GF-D8 (cell line): Measurements from ENCODE around the gene ITCH.
"Not testable (repeated sequence)": the region's sequence is repeated elsewhere in the genome, so short reads cannot be mapped to it uniquely, and the experiment has no call there.

Source experiments
- DNase-seq: peaks from one replicate; lab custom pipeline; 2025; lab: John Stamatoyannopoulos, UW

Gene ITCH

DNA sequence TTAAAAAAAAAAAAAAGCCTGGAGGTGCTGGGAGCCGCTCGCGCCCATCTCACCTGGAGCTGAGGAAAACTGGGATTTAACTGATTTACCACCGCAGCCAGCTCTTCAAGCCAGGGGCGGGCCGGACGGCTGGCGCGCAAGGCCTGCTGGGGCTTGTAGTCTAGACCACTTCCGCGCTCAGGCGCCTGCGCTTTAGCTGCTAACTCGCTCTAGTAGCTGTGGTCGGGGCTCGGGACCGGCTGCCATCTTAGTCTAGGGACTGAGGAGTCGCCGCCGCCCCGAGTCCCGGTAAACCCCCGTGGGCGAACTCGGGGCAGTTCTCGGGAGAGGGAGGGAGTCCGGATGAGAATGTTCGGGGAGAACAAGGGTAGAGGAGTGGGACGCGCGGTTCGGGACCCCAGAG, at the start of gene ITCH:
TSS of gene ITCH (plus strand) at position 212 of the 403 bp plus-strand sequence. CDS start 30,539 bp downstream, outside the sequence.
- DNase-seq: peak; percentile 73

GRCh38 chr20:34315236-34315635, 47.8 kb upstream of the ITCH start:
- DNase-seq: no peak

GRCh38 chr20:34316196-34316814, 46.8 kb upstream of the ITCH start:
- no peak for DNase-seq

- DNase-seq: no peak
These were observed 44.2 kb upstream of the ITCH start for GRCh38 chr20:34318609-34319443.

DNA sequence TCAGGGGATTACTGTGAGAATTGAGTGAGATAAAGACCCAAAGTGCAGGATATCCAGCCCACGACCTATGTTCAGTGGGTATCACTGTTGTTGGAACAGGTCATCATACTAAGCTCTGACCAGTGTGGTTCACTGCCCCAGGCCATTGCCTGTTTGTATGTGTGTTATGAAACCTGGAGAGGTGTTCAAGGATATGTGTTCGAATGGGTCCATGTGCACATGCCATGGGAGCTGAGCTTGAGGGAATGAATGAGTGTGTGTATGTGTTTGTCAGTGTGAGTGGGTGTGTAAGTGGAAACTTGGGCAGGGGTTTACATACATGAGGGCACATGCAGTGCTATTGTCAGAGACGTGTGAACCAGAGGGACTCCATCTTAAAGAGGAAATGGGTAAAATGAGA, 42.2 kb upstream of the ITCH start:
- DNase-seq: no peak

- DNase-seq: no peak
These were observed 40.6 kb upstream of the ITCH start for GRCh38 chr20:34322267-34323105.

- no peak for DNase-seq
These were observed 38.5 kb upstream of the ITCH start for GRCh38 chr20:34324541-34324940.

DNA sequence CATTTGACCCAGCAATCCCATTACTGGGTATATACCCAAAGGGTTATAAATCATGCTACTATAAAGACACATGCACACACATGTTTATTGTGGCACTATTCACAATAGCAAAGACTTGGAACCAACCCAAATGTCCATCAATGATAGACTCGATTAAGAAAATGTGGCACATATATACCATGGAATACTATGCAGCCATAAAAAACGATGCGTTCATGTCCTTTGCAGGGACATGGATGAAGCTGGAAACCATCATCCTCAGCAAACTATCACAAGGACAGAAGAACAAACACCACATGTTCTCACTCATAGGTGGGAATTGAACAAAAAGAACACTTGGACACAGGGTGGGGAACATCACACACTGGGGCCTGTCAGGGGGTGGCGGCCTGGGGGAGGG, 34.9 kb upstream of the ITCH start:
- not testable (repeated sequence) for DNase-seq

DNA sequence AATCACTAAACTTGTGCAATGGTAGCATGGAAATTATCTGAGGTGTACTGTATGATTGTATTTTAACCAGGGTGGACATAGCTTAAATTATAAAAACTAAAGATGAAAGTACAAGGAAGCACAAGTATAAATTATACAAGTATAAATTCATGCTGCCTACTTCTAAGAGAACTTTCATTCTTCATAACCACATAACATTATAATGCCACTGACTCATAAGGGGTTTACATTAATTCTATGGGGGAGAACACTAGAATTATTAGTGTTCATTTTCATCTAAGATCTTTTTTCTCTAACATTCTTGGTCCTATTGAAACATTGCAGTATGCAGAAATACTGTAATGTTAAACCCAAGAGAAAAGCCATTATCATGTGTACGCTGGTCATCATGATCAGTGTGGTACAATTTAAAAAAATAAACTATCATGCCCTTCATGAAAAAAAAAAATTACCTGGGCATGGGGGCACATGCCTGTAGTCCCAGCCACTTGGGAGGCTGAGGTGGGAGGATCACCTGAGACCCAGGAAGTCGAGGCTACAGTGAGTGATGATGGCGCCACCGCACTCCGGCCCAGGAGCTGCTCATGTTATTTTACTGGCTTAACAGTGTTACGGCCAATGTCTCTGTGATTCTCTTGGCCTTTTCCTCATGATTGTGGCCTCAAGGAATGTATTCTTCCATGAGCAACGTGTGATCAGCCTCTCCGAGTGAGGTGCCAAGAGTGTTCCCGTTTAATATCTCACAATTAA, 34.0 kb upstream of the ITCH start:
- no peak for DNase-seq

- not testable (repeated sequence) for DNase-seq
These were observed 32.1 kb upstream of the ITCH start for GRCh38 chr20:34330861-34331544.

DNA sequence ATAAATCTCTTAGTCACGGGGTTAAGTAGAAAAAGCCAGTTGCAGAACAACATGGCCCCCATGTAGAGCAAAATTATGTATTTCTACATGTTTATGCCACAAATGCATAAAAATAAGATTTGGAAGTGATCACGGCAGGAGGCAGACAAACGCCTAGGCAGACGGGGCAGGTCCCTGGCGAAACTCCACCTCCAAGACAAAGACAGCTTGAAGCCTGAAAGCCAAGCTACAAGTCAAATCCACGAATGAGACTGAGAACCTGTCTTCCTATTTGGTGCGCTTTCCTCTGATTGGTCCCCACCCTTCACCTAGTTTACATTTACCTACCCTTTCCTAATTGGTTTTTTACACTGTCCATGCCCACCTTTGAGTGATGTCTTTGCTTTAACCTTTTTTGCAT, 31.2 kb upstream of the ITCH start:
- no peak for DNase-seq

DNA sequence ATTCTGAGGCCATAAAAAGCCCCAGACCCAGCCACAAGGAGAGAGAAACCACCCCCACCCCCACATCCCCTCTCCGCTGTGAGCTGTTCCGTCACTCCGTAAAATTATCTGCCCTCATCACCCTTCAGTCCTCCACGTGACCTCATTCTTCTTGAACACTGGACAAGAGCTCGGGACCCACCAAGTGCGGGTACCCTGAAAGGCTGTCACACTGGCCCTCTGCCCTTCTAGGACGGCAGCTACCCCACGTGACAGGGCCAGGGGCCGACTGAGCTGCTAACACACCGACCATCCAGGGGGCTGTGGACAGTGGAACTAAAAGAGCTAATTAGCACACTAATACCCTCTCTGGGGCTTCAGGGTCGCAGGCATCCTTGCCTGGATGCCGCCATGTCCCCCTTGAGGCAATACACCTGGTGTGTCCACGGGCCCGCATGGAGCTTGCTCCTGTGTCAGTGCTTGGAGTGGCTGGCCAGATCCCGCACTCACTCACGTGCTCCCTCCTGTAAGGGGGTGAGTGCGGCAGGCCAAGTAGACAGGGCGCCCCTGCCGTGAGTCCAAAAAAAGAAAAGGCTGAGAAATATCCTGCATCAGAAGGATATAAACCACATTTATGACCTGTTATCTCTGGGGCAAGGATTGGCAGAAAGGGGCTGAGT, 30.7 kb upstream of the ITCH start:
- no peak for DNase-seq

DNA sequence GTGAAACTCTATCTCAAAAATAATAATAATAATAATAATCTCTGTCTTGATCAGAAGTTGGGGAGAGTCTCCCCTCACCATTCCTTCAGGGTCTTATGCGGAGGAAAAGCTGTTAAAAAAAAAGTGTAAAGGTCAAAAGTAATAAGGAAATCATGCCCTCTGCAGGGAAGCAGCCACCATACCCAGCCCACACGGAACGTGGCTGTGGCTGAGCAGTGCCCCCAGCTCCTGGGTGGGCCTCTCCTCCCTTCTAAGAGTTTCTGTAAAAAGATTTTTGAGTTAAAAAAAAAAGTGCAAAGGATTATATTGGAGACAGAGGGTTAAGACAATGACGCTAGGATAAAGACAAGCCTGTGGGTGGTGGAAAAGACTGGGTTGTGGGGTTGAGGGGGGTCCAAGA, 29.3 kb upstream of the ITCH start:
- no peak for DNase-seq

DNA sequence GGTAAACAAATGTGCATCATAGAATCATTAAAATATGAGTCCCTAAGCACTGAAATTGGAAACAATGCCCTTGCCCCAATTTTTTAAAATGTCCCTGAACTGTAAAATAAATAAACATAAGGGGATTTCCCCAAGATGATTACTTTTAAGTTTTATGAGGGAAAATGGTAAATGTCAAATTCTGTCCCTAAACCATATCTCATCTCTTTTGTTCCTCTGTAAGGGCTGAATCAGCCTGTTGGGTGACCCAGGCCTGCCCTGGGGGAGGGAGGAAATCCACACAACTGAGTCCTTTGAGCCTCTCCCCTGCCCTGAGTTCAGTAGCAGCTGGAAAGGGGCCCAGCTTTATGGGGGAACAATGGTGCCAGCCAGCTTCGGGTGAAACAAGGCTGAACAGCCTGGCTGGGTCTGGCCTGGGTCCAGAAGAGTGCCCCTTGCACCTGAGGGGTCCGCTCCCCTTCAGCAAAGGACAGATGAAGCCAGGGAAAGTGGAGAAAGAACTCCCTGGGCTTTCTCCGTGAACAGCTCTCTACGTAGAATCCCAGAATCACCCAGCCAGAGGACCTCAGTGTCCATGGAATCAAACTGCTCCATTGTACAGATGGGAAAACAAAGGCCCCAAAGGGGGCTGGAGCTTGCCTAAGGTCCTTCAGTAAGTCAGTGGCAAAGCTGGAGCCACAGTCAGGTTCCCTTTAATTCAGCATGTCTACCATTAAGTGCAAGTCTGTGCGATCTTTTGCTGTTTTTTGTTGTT, 28.2 kb upstream of the ITCH start:
- DNase-seq: no peak

- no peak for DNase-seq
These were observed 25.5 kb upstream of the ITCH start for GRCh38 chr20:34337544-34337943.

GRCh38 chr20:34337982-34338726, 24.9 kb upstream of the ITCH start:
- DNase-seq: no peak

- DNase-seq: not testable (repeated sequence)
These were observed 22.3 kb upstream of the ITCH start for GRCh38 chr20:34340726-34341125.

GRCh38 chr20:34341199-34341598, 21.9 kb upstream of the ITCH start:
- not testable (repeated sequence) for DNase-seq
